H1 (cell line): Measurements from ENCODE around the gene ZNF358. TPM values are rescaled to one million over a fixed set of nuclear protein-coding genes. Genes with fewer than 3 reads are reported as not detected.

Experiments used
- ASH2L ChIP-seq: fragments of 200-600, 300-600 bp; sonication (generic); IDR thresholded peaks from one replicate; pipeline ENCODE4 v1.7.1; 2017; ENCODE audit warnings: low read length
- BCL11A ChIP-seq, 2 experiments: IDR thresholded peaks; one replicate each; pipeline ENCODE4 v1.6.1; 2011; ENCODE audit warnings: low read depth in 2 of 2, low read length in 2 of 2, mild to moderate bottlenecking in 2 of 2
- CBX8 ChIP-seq: fragments of 300-800, 300-1000 bp; sonication (generic); IDR thresholded peaks from 2 replicates; pipeline ENCODE4 v1.7.1; 2016; ENCODE audit warnings: low read depth, low read length, borderline replicate concordance
- CEBPB ChIP-seq: IDR thresholded peaks from 2 replicates; pipeline ENCODE4 v1.6.1; 2012; ENCODE audit warnings: low read depth, low read length
- CHD1 ChIP-seq: IDR thresholded peaks from 2 replicates; pipeline ENCODE4 v1.6.1; 2012; ENCODE audit warnings: low read depth, low read length, improper control_type of control experiment
- FOSL1 ChIP-seq: IDR thresholded peaks from 2 replicates; pipeline ENCODE4 v1.6.1; 2011; ENCODE audit warnings: mild to moderate bottlenecking, low read depth, low read length, moderate library complexity; ENCODE audit not compliant: insufficient read depth
- HDAC2 ChIP-seq, 2 experiments: fragments of 300-600 bp in 1 of 2; sonication (generic) in 1 of 2; IDR thresholded peaks; 2 replicates each; pipeline ENCODE4 v1.6.1; 2011 to 2012; ENCODE audit warnings: low read depth in 2 of 2, low read length in 2 of 2, mild to moderate bottlenecking in 2 of 2, moderate library complexity in 2 of 2, borderline replicate concordance in 1 of 2, inconsistent platforms in 1 of 2
- JUND ChIP-seq: IDR thresholded peaks from 2 replicates; pipeline ENCODE4 v1.6.1; 2011; ENCODE audit warnings: mild to moderate bottlenecking, improper control_type of control experiment, low read length
- MAX ChIP-seq: IDR thresholded peaks from 2 replicates; pipeline ENCODE4 v1.6.1; 2012; ENCODE audit warnings: inconsistent platforms
- NANOG ChIP-seq: IDR thresholded peaks from 2 replicates; pipeline ENCODE4 v1.6.1; 2011; ENCODE audit warnings: low read length, low read depth, mild to moderate bottlenecking, inconsistent platforms; ENCODE audit not compliant: insufficient read depth, poor library complexity, severe bottlenecking
- POLR2AphosphoS5 ChIP-seq: IDR thresholded peaks from 2 replicates; pipeline ENCODE4 v1.6.1; 2011; ENCODE audit warnings: low read depth, low read length
- POU5F1 ChIP-seq: IDR thresholded peaks from 2 replicates; pipeline ENCODE4 v1.6.1; 2011; ENCODE audit warnings: low read depth, mild to moderate bottlenecking, low read length, moderate library complexity
- RBBP5 ChIP-seq: IDR thresholded peaks from 2 replicates; pipeline ENCODE4 v1.7.1; 2012; ENCODE audit warnings: low read depth, mild to moderate bottlenecking, inconsistent platforms, low read length, moderate library complexity, borderline replicate concordance
- RFX5 ChIP-seq: IDR thresholded peaks from 2 replicates; pipeline ENCODE4 v1.6.1; 2011; ENCODE audit warnings: low read depth, low read length, improper control_type of control experiment, borderline replicate concordance
- RNF2 ChIP-seq: fragments of 200-900, 300-1000 bp; sonication (generic); IDR thresholded peaks from 2 replicates; pipeline ENCODE4 v1.7.1; 2016; ENCODE audit warnings: borderline replicate concordance, low read depth, mild to moderate bottlenecking, antibody characterized with exemption, low read length; ENCODE audit not compliant: poor library complexity, severe bottlenecking; ENCODE audit errors: missing control alignments
- RXRA ChIP-seq: IDR thresholded peaks from 2 replicates; pipeline ENCODE4 v1.6.1; 2011; ENCODE audit warnings: low read depth, mild to moderate bottlenecking, low read length, moderate library complexity; ENCODE audit not compliant: insufficient read depth
- SIN3A ChIP-seq, 2 experiments: IDR thresholded peaks in 1 of 2; conservative IDR thresholded peaks in 1 of 2; 2 replicates each; pipeline ENCODE4 v1.6.1; 2011 to 2012; ENCODE audit warnings: low read length in 2 of 2, improper control_type of control experiment in 1 of 2, low read depth in 1 of 2, mild to moderate bottlenecking in 1 of 2
- SIX5 ChIP-seq: IDR thresholded peaks from 2 replicates; pipeline ENCODE4 v1.6.1; 2011; ENCODE audit warnings: mild to moderate bottlenecking, low read depth, low read length
- SP4 ChIP-seq: IDR thresholded peaks from 2 replicates; pipeline ENCODE4 v1.6.1; 2012; ENCODE audit warnings: low read length, inconsistent platforms
- TAF7 ChIP-seq: optimal IDR thresholded peaks from 2 replicates; pipeline ENCODE3; 2011; ENCODE audit warnings: low read depth, mild to moderate bottlenecking, inconsistent platforms, low read length, moderate library complexity, borderline replicate concordance
- TCF12 ChIP-seq: IDR thresholded peaks from 2 replicates; pipeline ENCODE4 v1.6.1; 2011; ENCODE audit warnings: low read depth, mild to moderate bottlenecking, low read length
- USF2 ChIP-seq: IDR thresholded peaks from 2 replicates; pipeline ENCODE4 v1.6.1; 2011; ENCODE audit warnings: low read length, improper control_type of control experiment
- YY1 ChIP-seq: IDR thresholded peaks from 2 replicates; pipeline ENCODE4 v1.6.1; 2011; ENCODE audit warnings: low read depth, mild to moderate bottlenecking, low read length
- polyA plus RNA-seq, 7 experiments: library from polyadenylated mRNA; depleted of rRNA in 3 of 7; stranded (reverse) in 5 of 7; unstranded in 2 of 7; fragments of >200 nt in 5 of 7; fragments of 200-250 nt in 2 of 7; gene quantifications; 1 replicate in 5 of 7; 2 replicates in 1 of 7; 4 replicates in 1 of 7; pipeline versions ENCODE4 v1.2.1 to v1.2.3, GENCODE V29; 2011 to 2013; ENCODE audit warnings: missing spikeins in 2 of 7, mixed read lengths in 2 of 7
- total RNA-seq: library from RNA; stranded (reverse); fragmentation: NEBNext Ultra II Directional; extraction: Animal tissue kit (Norgen Biotek cat#: 25700); gene quantifications from 2 replicates; pipeline ENCODE4 v1.2.1, GENCODE V29; 2021

Gene ZNF358
- total and polyA plus RNA-seq, 2 of the 8 experiments (the other 6 are each of a cell fraction or from before 2014, with no cell fraction given) = 40.0 to 60.3 TPM

- TF ChIP-seq FOSL1 (no peak), MAX (peak; percentile 100), BCL11A (IDR thresholded peaks at IDR 0.05; ENCODE audit: low read depth in 2 of 2, low read length in 2 of 2) (no peak), TCF12 (0 out of 2 replicates have a peak, but pooled peaks have one; percentile 22), POLR2AphosphoS5 (peak; percentile 65), CEBPB (no peak), CBX8 (no peak), JUND (no peak), RFX5 (no peak), YY1 (0 out of 2 replicates have a peak, but pooled peaks have one; percentile 5), RBBP5 (0 out of 2 replicates have a peak, but pooled peaks have one; percentile 48), NANOG (no peak), SIN3A (conservative IDR thresholded peaks at IDR 0.05 in 1 of 2, IDR thresholded peaks at IDR 0.05 in 1 of 2; ENCODE audit: low read depth in 1 of 2, low read length in 2 of 2) (no peak), RNF2 (peak; percentile 83), ASH2L (no peak), RXRA (no peak), SIX5 (no peak), HDAC2 (IDR thresholded peaks at IDR 0.05; ENCODE audit: borderline replicate concordance in 1 of 2, low read depth in 2 of 2, low read length in 2 of 2) (peak; percentile 35 to 95; a peak in 2 of 4 replicates), CHD1 (no peak), POU5F1 (no peak), USF2 (no peak), TAF7 (no peak), SP4 (no peak)
Observed at GRCh38 chr19:7500811-7501450, 15.0 kb upstream of the ZNF358 start (continued).
